Forelimb muscle (tissue), 1 donor: ENCODE measurements around the gene MYLK. TPM values are rescaled to one million over a fixed set of nuclear protein-coding genes. Genes with fewer than 3 reads are reported as not detected.
"Not testable (repeated sequence)": the region's sequence is repeated elsewhere in the genome, so short reads cannot be mapped to it uniquely, and the experiment has no call there.

Experiments used
- DNase-seq: peaks from one replicate; pipeline ENCODE4 v3.0.0-alpha.2; 2013; ENCODE audit warnings: low read depth
- polyA plus RNA-seq: library from polyadenylated mRNA; unstranded; fragments of 120-200 nt; gene quantifications from one replicate; pipeline ENCODE4 v1.2.1, GENCODE V29; 2013; ENCODE audit not compliant: insufficient read length

The MYLK gene
- polyA plus RNA-seq, 1 donor = 22.3 TPM

DNA sequence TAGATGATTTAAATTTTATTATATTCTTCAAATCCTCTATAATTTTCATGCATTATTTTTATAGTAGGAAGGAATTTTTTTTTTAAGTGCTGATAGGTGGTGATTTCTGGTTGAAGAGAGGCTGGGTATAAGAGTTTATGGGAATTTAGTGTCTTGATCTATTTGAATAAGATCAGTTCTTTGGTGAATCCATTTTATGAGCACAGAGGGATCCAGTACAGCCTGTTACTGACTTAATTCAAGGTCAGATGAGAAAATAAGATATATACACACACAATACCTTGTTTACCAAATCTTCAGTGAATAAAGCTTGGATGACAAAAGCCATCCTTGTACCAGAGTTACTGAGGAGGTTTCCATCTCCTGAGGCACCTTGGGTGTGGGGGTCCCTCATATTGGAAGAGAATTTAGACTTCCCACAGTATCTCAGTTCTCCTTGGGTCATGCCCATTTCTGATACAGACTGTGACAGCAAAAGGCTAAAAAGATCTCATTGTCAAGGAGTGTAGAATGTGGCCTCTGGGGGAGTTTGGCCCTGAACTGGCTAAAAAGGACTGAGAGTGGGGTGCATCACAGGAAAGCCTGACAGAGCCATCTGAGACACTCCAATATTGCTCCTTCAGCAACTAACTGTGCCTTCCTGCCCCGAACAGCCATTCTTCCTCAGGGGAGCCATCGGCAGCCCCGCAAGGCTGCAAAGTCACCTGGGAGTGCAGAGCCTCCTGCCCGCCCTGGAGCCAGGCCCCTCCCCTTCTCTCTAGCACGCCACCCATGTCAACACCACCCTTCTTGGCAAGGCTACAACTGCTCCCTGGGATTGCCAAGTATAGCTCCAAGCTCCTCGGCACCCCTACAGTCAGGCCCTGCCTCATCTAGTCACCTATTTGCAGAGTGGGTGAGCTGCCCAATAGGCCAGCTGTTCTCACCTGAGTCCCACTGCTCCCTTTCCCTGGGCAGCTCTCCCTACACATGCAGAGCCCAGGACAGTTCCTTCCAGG lies 256.2 kb downstream of the MYLK start:
- DNase-seq = no peak

DNA sequence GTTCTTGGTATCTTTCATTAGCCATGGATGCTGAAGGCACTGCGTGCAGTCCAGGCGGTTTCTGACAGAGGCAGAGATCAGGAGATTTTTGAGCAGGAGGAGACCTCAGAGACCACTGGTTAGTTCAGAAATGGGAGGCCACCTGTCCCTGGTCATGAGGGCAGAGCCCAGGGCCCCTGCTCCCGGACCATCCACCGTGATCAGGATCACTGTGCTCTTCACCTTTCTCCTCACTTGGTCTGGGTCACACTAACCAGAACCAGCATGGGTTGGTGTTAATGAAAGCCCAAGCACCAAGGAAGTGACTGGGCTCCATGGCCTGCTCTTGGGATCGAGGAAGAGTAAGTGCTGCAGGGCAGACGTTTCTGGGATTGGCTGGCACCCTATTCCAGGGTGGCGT lies 257.3 kb downstream of the MYLK start:
- DNase-seq = no peak

DNA sequence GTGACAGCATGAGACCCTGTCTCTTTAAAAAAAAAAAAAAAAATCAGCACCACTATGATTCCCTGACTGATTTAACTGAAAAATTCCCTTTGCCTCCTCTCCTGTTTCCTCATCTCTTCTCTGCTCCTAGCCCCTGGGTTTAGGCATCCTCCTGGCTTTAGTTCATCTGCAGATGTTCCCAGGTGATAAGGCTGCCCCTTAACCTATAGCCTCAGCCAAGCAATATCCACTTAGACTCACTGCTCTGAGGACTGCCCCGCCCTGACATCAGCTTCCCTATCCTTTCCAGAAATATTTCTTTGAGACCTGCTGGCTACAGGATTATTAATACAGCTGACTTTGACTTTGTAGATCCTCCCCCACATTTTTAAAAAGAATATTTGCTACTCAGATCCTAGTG lies 259.8 kb downstream of the MYLK start:
- DNase-seq = no peak

DNA sequence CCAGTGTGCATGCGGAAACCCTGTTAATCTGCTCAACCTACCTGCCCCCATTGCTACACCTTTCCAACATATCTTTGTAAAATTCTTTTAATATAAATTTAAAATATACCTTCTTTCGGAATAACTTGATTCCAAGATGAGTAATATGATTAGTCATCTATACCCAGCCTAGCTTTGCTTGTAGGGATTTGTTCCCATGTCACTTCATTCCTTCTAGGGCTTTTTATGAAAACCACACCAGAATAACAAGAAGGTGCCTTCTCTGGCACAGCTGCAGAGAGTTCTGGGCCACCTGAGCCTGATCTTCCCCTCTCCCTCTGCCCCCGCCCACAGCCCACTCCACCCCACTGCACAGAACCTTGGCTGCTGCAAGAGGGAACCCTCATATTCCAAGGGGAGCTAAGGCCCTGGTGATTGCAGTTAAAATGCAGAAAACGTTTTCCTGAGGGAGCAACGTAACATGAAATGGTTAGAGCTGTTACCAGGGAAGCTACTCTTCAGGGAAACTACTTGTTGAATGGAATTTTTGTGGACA lies 260.7 kb downstream of the MYLK start:
- no peak for DNase-seq

DNA sequence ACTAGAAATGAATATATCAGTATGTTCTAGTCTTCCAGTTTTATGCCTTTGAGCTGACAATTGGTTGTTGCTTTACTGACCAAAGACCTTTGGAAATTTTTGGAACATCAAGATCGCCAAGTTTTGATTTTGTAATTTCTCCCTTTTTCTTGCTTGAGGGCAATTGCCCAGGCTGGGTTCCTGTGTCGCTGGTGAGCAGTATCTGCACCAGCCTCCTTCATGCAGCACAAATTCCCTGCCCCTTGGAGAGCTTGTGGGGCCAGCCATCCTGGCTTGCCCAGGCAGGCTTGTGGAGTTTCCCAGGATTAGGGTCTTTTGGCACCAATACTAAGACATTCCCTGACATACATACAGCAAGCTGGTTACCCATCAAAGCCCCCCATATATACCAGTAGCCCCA lies 261.4 kb downstream of the MYLK start:
- no peak for DNase-seq

DNA sequence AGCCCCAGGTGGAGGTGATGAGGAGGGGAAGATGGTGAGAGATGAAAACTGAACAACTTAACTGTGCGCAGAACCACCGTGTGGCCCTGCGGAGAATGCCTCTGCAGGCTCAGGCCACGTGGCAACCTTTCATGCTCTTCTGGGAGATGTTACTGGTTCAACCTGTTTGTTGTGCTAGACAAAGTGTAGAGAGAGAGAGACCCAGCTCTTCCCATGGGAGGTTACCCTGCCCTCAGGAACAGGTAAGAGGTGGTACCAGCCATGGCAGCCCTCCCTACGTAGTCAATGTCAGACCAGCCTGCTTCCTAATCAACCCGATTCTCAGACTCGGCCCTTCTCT lies 262.3 kb downstream of the MYLK start:
- DNase-seq = no peak

DNA sequence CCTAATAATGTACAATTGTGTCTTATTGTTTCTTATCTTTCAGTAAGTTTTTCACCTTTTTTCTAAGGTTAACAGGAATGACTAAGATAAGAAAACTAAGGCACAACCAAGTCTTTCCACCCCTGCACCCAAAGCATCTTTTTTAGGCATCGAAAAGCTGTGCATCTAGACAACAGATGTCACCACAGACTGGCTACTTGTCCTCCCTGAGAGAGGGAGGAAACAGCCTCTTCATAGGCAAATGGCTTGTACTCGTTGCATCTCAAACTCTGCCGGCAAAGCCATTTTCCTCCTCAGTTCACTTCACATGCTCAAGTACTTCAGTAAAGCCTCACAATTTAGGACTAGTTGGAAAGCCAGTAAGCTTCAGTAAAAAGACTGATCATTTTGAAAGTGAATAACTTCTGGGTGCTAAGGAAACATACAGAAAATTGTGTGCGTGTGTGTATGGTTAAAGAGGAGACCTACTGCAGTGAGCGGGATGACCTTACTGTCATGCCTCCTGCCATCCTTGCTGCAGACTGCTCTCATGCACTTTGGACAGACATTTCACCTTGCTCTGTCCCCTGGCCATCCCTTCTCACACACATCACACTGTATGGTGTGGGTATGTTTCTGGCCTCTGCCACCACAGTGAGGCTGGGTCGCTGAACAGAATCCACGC lies 262.8 kb downstream of the MYLK start:
- no peak for DNase-seq

DNA sequence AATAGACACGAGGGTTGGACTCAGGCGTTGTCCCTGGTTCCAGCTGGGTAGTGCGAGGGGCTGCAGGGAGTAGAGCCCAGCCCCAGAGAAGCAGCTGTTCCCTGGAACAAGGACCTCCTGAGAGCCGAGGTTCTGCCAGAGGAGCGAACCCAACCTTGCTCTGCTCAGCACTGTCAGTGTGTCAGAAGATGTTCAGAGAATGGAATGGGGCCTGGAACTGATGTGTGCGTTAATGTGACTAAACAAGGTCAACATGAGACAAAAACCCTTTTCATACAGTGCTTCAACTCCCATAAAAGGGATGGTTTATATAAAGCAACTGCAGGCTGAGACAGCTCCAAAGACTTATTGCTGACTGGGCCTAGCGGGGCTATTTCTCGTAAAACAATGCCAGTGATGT lies 263.8 kb downstream of the MYLK start:
- DNase-seq = no peak

DNA sequence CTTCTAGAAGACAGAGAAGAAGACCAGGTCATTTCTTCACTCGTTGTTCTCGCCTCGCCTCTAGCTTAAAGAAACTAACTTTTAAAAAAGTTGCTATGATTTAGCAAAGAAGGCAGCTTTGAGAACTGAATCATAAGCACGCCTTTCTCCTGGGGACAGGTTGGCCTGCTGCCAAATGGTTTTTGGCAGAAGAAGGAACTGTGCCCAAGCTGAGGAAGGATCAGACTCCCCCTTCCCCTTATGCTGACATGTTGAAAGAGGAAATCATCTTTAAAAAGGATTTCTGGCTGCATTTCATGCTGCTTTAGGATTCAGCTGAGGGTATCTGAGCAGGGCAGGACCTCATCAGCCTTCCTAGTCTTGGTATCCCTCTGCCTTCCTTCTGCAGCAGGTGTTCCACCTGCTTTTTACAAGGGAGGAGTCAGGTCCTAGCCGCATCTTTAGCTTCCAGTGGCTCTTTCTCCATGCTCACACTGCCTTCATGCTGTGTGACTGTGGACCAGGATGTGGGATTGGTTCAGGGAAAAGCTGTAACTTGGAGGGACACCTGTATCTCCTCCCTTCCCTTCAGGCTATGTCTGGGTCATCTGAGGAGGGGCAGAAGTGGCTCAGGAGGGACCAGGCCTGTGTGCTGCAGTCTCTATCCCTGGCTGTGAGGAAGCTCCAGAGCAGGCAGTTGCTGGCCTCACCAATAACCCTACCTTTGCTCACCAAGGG lies 265.2 kb downstream of the MYLK start:
- DNase-seq = peak; percentile 52

DNA sequence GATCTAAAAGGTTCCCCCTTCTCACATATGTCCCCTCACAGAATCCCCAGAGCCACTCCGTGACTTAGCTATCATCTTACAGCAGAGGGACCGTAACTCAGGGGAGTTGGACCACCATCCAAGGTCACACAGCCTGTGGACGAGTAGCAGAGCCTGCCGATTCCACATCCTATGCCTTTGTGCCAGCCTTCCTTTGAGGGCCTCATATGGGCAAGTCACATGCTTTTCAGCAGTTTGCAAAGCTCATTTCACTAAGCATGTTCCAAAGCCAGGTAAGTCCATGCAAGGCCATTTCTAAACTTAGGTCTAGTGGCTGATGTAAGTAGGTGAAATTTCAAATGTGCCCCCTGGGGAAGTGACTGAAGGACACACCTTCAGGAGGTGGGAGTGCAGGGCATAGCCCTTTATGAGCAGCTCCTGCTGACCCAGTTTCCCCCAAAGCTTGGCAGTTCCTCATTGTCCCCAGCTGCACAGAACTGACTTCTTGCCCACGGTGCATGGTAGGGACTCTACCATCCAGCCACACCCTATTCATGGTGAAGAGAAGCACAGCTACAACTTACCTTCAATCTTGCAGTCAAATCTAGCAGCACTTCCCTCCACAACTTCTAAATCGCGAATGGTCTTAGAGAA lies 265.9 kb downstream of the MYLK start:
- no peak for DNase-seq

DNA sequence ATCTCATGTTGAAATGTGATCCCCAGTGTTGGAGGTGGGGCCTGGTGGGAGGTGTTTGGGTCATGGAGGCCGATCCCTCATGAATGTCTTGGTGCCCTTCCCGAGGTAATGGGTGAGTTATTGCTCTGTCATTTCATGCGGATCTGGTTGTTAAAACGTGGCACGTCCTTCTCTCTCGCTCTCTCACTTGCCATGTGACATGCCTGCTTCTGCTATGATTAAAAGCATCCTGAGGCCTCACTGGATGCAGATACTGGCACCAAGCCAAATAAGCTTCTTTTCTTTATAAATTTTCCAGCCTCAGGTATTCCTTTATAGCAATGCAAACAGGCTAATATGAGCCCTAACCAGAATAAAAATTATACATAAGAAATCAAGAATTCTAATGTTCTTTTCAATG lies 267.5 kb downstream of the MYLK start:
- no peak for DNase-seq

DNA sequence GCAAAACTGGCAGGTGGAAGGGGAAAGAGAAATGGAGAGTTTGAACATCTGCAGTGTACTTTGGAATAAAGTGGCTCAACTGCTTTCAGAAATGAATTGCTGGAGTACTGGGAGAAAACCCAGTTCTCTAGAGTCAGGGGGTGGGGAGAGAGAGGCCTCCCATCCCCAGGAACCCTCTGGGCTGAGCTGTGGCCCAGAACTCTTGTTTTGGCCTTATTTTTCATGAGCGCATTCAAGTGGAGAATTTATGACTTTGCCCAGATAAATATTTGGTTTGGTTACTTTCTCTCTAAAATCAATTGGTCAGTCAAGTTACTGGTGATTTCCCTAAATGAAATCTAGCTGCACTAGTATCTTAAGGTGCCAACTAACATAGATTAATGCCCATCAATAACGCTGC lies 270.6 kb downstream of the MYLK start:
- no peak for DNase-seq

DNA sequence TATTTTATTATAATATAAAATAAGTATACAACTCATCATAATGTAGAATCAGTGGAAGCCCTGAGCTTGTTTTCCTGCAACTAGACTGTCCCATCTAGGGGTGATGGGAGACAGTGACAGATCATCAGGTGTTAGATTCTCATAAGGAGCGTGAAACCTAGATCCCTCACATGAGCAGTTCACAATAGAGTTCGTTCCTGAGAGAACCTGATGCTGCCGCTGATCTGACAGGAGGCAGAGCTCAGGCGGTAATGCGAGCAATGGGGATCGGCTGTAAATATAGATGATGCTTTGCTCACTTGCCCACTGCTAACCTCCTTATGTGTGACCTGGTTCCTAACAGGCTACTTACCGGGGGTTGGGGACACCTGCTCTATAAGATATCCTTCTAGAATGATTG lies 272.5 kb downstream of the MYLK start:
- not testable (repeated sequence) for DNase-seq

DNA sequence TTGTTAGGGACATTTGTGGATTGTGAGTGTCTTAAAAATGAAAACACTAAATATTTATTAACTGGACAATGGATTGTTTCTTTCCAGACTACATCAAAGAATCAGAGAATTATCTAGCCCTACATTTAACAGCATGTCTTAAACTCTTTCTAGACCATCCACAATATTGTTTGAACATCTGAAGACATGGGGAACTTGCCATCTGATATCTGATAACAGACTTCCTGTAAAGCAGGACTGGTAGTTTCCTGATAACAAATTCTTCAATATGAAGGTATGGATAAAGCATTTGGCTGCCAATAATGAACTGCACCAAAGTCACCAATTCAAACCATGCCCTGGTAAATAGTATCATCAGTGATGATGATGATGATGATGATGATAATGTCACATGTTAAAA lies 273.1 kb downstream of the MYLK start:
- DNase-seq = no peak

DNA sequence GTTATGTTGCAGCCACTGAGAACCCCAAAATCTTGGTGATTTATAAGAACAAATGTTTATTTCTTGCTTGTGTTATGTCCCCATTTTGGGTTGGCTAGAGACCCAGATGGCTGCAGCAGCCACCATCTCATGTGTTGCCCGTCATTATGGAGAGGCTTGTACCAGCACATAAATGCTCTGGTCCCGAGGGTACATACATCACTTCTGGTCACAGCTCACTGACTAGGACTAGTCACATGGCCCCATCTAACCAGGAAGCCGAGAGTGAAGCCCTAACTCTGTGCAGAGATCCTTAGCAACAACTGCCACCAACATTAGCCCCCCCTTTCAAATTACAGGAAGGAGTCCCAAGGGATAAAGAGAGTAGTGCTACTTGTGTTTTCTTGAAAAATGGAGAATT lies 273.8 kb downstream of the MYLK start:
- no peak for DNase-seq

DNA sequence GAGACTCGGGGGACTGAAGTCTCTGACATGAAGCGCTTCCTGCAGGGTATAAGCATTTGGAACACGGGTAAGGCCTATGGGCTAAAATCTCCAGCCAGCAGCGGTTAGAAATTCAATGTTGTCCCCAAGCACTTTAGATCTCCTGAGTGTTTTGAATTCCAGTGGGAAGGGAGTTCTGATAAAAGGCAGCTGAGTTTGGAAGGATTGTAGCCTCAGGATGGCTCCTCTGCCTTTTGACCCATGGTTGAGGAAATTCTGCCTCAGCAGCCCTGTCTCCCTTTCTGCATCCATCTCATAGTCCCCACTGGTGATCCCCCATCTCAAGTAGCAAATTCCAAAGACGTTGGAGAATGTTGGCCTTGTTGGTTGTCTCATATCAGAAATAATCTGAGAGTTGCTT lies 275.1 kb downstream of the MYLK start:
- DNase-seq = no peak

DNA sequence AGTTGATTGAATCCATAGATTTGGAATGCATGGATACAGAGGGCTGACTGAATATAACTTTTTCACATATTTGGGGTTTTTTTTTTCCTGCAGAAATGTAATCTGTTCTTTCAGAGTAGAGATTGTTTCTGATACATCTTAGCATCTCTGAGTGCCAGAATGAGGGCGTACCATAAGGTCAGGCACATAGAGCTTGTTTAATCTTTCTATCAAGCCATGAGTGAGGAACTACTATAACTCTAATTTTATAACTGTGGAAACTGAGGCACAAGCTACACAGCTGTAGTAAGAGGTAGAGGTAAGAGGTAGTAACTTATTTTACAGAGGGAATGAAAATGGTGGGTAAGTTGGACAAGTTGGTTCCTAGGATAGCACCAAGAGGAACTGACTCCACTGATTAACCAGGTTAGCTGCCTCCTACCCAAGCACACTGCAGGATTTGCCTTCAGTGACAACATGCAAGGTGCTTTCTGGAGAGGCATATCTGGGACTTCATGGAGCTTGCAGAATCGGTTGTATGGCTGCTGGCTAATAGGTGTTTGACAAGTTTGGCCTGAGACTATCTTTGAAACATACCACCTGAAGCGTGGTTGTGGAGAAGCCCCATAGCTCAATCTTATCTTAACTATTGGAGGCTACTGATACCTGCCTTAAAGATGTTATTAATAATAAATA lies 275.7 kb downstream of the MYLK start:
- DNase-seq = no peak

DNA sequence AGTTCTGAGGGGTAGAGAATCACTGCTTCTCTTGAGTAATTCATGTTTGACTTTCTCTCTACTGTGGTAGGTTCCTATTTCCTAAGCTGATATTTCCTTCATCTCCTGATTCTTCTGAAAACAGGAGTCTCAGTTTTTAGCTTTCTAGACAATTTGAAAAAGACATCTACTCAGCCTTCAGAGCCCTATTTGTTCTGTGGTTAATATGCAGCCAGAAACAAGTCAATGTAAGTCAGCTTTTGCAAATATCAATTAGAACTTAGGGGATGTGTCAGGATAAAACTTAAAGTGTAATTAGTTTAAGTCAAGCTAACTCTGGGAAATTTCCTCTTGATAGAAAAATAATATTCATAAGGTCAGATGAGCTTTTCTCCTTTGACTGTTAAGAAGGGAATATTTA lies 277.6 kb downstream of the MYLK start:
- no peak for DNase-seq

DNA sequence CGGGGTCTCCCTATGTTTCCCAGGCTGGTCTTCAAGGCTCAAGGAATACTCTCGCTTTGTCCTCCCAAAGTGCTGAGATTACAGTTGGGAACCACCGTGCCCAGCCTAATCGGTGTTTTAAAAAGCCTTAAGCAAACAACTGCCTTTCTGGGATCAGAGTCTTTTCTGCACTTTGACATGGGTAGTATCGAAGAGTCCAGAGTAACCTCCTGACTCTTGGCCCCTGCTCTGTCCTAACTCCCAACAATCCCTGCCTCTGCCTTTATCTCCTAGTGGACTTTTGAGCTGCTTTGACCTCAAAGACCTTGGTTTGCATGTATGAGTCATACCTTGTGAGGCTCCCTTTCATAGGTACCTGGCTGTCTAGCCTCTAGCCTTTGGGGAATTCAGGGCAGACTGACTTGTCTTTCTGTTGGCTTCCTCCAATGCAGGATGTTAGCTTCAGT lies 278.3 kb downstream of the MYLK start:
- DNase-seq = no peak

DNA sequence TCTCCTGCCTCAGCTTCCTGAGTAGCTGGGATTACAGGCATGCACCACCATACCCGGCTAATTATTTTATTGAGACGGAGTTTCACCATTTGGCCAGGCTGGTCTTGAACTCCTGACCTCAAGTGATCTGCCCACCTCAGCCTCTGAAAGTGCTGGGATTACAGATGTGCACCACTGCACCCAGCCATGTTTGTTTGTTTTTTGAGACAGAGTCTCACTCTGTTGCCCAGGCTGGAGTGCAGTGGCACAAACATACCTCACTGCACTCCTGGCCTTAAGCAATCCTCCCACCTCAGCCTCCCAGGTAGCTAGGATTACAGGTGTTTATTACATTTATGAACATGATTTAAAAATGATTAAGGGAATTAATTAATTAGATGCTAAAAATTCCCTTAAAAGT lies 281.0 kb downstream of the MYLK start:
- DNase-seq = not testable (repeated sequence)

DNA sequence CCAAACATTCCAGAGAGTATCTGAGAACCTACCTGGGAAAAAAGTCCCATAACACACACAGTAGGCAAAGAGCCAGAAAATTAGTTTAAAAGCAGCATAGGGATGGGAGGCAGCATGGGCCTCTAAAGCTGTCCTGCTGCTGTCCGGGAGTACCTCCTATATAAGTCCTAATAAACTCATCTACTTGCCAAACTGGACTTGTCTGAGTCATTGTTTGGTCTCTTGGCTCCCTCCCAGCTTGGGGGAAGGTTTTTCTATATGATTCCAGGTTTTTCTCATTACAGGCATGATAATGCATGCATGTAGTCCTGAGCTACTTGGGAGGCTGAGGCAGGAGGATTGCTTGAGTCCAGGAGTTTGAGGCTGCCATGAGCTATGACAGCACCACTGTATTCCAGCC lies 281.8 kb downstream of the MYLK start:
- DNase-seq = no peak
